Measurements from ENCODE around the gene AFTPH.

AFTPH gene

DNA sequence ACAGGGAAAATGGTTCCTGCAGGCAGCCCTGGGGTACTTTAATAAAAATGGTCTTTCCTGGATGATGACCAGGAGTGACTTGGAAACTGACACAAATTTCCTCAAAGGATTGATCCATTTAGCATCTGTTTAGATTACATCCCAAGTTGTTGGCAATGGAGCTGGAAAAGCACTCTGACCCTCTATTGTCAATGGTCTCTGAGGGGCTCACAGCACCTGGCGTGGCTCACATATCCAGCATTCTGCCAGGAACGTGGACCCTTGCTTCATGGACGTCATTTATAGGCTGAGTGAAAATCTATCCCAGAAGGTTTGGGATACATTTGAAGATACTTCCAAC is 85.8 kb downstream of the AFTPH start:
- no peaks in the 10 kb centered on the region for H3K27me3 ChIP-seq
- DNase-seq: no peak
- TF ChIP-seq, protein P1, sequence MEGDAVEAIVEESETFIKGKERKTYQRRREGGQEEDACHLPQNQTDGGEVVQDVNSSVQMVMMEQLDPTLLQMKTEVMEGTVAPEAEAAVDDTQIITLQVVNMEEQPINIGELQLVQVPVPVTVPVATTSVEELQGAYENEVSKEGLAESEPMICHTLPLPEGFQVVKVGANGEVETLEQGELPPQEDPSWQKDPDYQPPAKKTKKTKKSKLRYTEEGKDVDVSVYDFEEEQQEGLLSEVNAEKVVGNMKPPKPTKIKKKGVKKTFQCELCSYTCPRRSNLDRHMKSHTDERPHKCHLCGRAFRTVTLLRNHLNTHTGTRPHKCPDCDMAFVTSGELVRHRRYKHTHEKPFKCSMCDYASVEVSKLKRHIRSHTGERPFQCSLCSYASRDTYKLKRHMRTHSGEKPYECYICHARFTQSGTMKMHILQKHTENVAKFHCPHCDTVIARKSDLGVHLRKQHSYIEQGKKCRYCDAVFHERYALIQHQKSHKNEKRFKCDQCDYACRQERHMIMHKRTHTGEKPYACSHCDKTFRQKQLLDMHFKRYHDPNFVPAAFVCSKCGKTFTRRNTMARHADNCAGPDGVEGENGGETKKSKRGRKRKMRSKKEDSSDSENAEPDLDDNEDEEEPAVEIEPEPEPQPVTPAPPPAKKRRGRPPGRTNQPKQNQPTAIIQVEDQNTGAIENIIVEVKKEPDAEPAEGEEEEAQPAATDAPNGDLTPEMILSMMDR (IDR thresholded peaks at IDR 0.05): no peak
- H3K9me3 ChIP-seq: no peaks in the 10 kb centered on the region
- H3K4me3 ChIP-seq: peak overlapping the region; percentile 52 to 53
- no peaks in the 10 kb centered on the region for H3K36me3 ChIP-seq
- H3K27ac ChIP-seq: peak overlapping the region in 1 of 2 donors; percentile 35
- intact Hi-C loops (cut with DNase I; ENCODE audit: low total_unique reads): no loop called here
- peaks cover 0 to 33% (median 18%) of the 10 kb centered on the region in 4 donors for H3K4me1 ChIP-seq

- intact Hi-C loops (cut with DNase I; ENCODE audit: low total_unique reads): no loop called here
- TF ChIP-seq, protein P1 (IDR thresholded peaks at IDR 0.05): no peak
- Histone ChIP-seq H3K27ac (no peak overlapping the region), H3K4me3 (no peak overlapping the region), H3K36me3 (no peaks in the 10 kb centered on the region), H3K4me1 (peaks cover 0 to 28% (median 16%) of the 10 kb centered on the region in 4 donors), H3K27me3 (no peaks in the 10 kb centered on the region), H3K9me3 (no peaks in the 10 kb centered on the region)
- DNase-seq: no peak
Observed at GRCh38 chr2:64610316-64610855, 86.3 kb downstream of the AFTPH start.

DNA sequence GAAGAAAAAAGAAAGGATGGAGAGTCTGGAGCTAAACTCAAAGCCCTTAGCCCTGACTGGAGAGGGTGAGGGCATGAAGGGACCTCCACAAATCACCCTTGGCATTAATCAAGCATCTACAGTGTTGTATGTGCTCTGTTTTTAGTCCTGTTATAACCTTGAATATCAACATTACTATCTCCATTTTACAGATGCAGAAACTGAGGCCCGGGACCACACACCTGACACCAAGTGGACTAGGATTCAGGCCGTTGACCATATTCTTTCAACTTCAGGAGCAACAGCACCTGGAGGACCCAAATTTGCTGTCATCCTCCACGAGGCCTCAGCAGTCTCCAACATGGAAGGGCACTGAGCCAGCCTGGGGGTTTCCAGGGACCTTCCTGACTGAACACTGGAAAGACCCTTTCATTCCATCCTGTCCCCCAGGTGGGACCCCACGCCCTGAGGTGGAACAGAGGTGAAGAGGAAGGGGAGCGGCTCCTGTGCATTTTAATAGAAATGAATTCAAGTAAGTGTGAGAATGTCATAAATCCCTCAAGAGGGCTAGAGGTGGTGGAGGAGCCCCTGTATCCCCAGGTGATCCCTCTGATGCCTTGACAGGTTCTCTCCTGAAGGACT is 88.6 kb downstream of the AFTPH start:
- H3K36me3 ChIP-seq: no peaks in the 10 kb centered on the region
- H3K27me3 ChIP-seq: no peaks in the 10 kb centered on the region
- TF ChIP-seq, protein P1 (IDR thresholded peaks at IDR 0.05): no peak
- H3K4me3 ChIP-seq: no peak overlapping the region
- no peak overlapping the region for H3K27ac ChIP-seq
- intact Hi-C loops (cut with DNase I; ENCODE audit: low total_unique reads): no loop called here
- H3K4me1 ChIP-seq: peaks cover 0 to 23% (median 9%) of the 10 kb centered on the region in 4 donors
- no peaks in the 10 kb centered on the region for H3K9me3 ChIP-seq
- no peak for DNase-seq

- Histone ChIP-seq H3K9me3 (no peaks in the 10 kb centered on the region), H3K36me3 (no peaks in the 10 kb centered on the region), H3K4me3 (no peak overlapping the region), H3K27me3 (no peaks in the 10 kb centered on the region), H3K27ac (no peak overlapping the region), H3K4me1 (peaks cover 0 to 17% (median 8%) of the 10 kb centered on the region in 4 donors)
- intact Hi-C loops (cut with DNase I; ENCODE audit: low total_unique reads): no loop called here
- TF ChIP-seq, protein P1 (IDR thresholded peaks at IDR 0.05): no peak
- no peak for DNase-seq
Observed at GRCh38 chr2:64613276-64613675, 89.1 kb downstream of the AFTPH start.

GRCh38 chr2:64615192-64615763 is 91.2 kb downstream of the AFTPH start:
- TF ChIP-seq, protein P1 (IDR thresholded peaks at IDR 0.05): no peak
- Histone ChIP-seq H3K36me3 (no peaks in the 10 kb centered on the region), H3K4me1 (peaks cover 0 to 9% (median 7%) of the 10 kb centered on the region in 4 donors), H3K9me3 (no peaks in the 10 kb centered on the region), H3K27ac (no peak overlapping the region), H3K27me3 (no peaks in the 10 kb centered on the region), H3K4me3 (no peak overlapping the region)
- DNase-seq: no peak
- intact Hi-C loops (cut with DNase I; ENCODE audit: low total_unique reads): no loop called here

Data from tibial artery (tissue), 4 donors.